ENCODE data around the gene GOLGA6L7. TPM values are rescaled to one million over a fixed set of nuclear protein-coding genes. Genes with fewer than 3 reads are reported as not detected.

GOLGA6L7 gene
- total and polyA plus RNA-seq, 2 of the 8 experiments (the other 6 are each of a cell fraction or from before 2014, with no cell fraction given), result not detected

- no peak overlapping the region for H3K56ac ChIP-seq (replicated peaks; ENCODE audit: insufficient read length, low read depth, low read length)
- POLR2A ChIA-PET (ENCODE audit: partially characterized antibody), result interaction anchor here (1.7 kb wide), 1 partner anchor 9 kb away, joined by 6 read pairs; the partner anchor contains the start of gene APBA2
- TF ChIP-seq HDAC2 (IDR thresholded peaks at IDR 0.05; ENCODE audit: borderline replicate concordance in 1 of 2, low read depth in 2 of 2, low read length in 2 of 2), result no peak
- TF ChIP-seq RXRA (IDR thresholded peaks at IDR 0.05; ENCODE audit: insufficient read depth, low read depth, low read length), result no peak
- TF ChIP-seq SP4 (IDR thresholded peaks at IDR 0.05; ENCODE audit: low read length), result no peak
- TF ChIP-seq POLR2A (IDR thresholded peaks at IDR 0.05; ENCODE audit: control extremely low read depth in 1 of 2, low read depth in 2 of 2, low read length in 2 of 2), result no peak
- TF ChIP-seq TCF12 (IDR thresholded peaks at IDR 0.05; ENCODE audit: low read depth, low read length), result no peak
- TF ChIP-seq CHD1 (IDR thresholded peaks at IDR 0.05; ENCODE audit: low read depth, low read length), result no peak
- no peak for TF ChIP-seq YY1 (IDR thresholded peaks at IDR 0.05; ENCODE audit: low read depth, low read length)
- TF ChIP-seq RAD21 (IDR thresholded peaks at IDR 0.05 in 1 of 2, conservative IDR thresholded peaks at IDR 0.05 in 1 of 2; ENCODE audit: low read depth in 2 of 2, low read length in 2 of 2), result no peak
- TF ChIP-seq POLR2AphosphoS5 (IDR thresholded peaks at IDR 0.05; ENCODE audit: low read depth, low read length), result no peak
- no peak for TF ChIP-seq MAX (IDR thresholded peaks at IDR 0.05)
- no peak for TF ChIP-seq E2F6 (IDR thresholded peaks at IDR 0.05)
- TF ChIP-seq BACH1 (IDR thresholded peaks at IDR 0.05; ENCODE audit: low read length), result no peak
- TF ChIP-seq SIN3A (conservative IDR thresholded peaks at IDR 0.05 in 1 of 2, IDR thresholded peaks at IDR 0.05 in 1 of 2; ENCODE audit: low read depth in 1 of 2, low read length in 2 of 2), result no peak
- no peak for TF ChIP-seq GABPA (IDR thresholded peaks at IDR 0.05; ENCODE audit: borderline replicate concordance, insufficient read depth, low read length)
Observed at GRCh38 chr15:28894631-28895030, 46.2 kb upstream of the GOLGA6L7 start.

More at GRCh38 chr15:28894631-28895030, 46.2 kb upstream of the GOLGA6L7 start:
- Histone ChIP-seq H3K79me2 (ENCODE audit: control insufficient read depth in 1 of 2, insufficient read depth in 2 of 2, low read length in 2 of 2) (no peaks in the 10 kb centered on the region), H4K5ac (ENCODE audit: insufficient read length, low read depth, low read length) (no peak overlapping the region), H3K18ac (ENCODE audit: extremely low read depth, low read length) (no peak overlapping the region), H3K4me2 (ENCODE audit: insufficient read depth in 1 of 2, low read depth in 2 of 2, low read length in 2 of 2) (no peak overlapping the region), H3K27me3 (replicated peaks in 1 of 4; ENCODE audit: control insufficient read depth in 3 of 4, extremely low read depth in 1 of 4, insufficient read depth in 3 of 4, low read length in 3 of 4) (no peaks in the 10 kb centered on the region), H2AFZ (ENCODE audit: low read length) (no peak overlapping the region), H3K4ac (replicated peaks; ENCODE audit: insufficient read length, low read depth, low read length) (no peak overlapping the region), H3K9ac (replicated peaks in 1 of 4; ENCODE audit: extremely low read depth in 1 of 4, low read depth in 3 of 4, low read length in 3 of 4) (no peak overlapping the region), H3K23me2 (ENCODE audit: low read depth, low read length) (no peaks in the 10 kb centered on the region), H3K36me3 (ENCODE audit: control insufficient read depth in 2 of 4, insufficient read depth in 4 of 4, low read length in 3 of 4) (no peaks in the 10 kb centered on the region), H2BK120ac (replicated peaks; ENCODE audit: low read depth, low read length) (no peak overlapping the region), H2BK5ac (ENCODE audit: low read depth, low read length) (no peak overlapping the region), H3K4me3 (ENCODE audit: extremely low read depth in 1 of 4, insufficient read depth in 2 of 4, low read depth in 3 of 4, low read length in 4 of 4) (no peak overlapping the region), H4K91ac (replicated peaks; ENCODE audit: insufficient read length, low read length) (no peak overlapping the region), H2BK12ac (ENCODE audit: low read depth, low read length) (no peak overlapping the region), H2BK15ac (ENCODE audit: low read length) (no peak overlapping the region), H3K4me1 (replicated peaks in 1 of 4; ENCODE audit: control insufficient read depth in 3 of 4, insufficient read depth in 4 of 4, low read length in 3 of 4) (peaks cover 0 to 2% (median 0%) of the 10 kb centered on the region in 4 experiments; a peak in 2 of 7 replicates), H3K9me3 (ENCODE audit: insufficient read depth in 2 of 2, low read depth in 1 of 2, low read length in 1 of 2) (peaks cover 6 to 11% of the 10 kb centered on the region in 2 experiments), H3K27ac (ENCODE audit: low read depth, low read length) (no peak overlapping the region), H4K20me1 (replicated peaks in 1 of 2; ENCODE audit: control insufficient read depth in 1 of 2, insufficient read depth in 2 of 2, low read length in 2 of 2) (no peaks in the 10 kb centered on the region), H3K14ac (ENCODE audit: insufficient read length) (no peak overlapping the region), H3K79me1 (ENCODE audit: low read depth, low read length) (peaks cover 5% of the 10 kb centered on the region), H3K23ac (ENCODE audit: insufficient read length) (no peak overlapping the region), H2AK5ac (ENCODE audit: low read depth, low read length) (no peak overlapping the region), H4K8ac (ENCODE audit: extremely low read depth, insufficient read depth, low read length) (no peak overlapping the region), H2BK20ac (ENCODE audit: low read length) (no peak overlapping the region)
- FAIRE-seq (no peak), DNase-seq (ENCODE audit: low read depth in 1 of 2, low spot score in 2 of 2) (no peak)
- WGBS, 2 experiments (ENCODE audit: extremely low coverage in 1 of 2, insufficient coverage in 1 of 2, insufficient read length in 1 of 2, insufficient replicate concordance in 2 of 2, low coverage in 1 of 2, low lambda C conversion rate in 2 of 2, missing lambda C conversion rate in 1 of 2), result 93% methylated on average over 11 of the region's 13 CpGs; no CpG with 5 or more reads in 1 of the 2 experiments
- CTCF ChIA-PET (ENCODE audit: partially characterized antibody), result interaction anchor here (1.2 to 3.4 kb wide), 2 partner anchors 9 to 195 kb away, joined by 4 to 19 read pairs; no protein-coding TSS in a partner anchor
